Endothelial cell of umbilical vein (primary cell): Measurements from ENCODE around the gene UBTD2. TPM values are rescaled to one million over a fixed set of nuclear protein-coding genes. Genes with fewer than 3 reads are reported as not detected.

Source experiments
- BruUV-seq: library from RNA; stranded (reverse); fragments of 400-500 nt; replicated peaks from 2 replicates; lab custom pipeline; 2021; lab: Mats Ljungman, UMichigan
- CTCF ChIA-PET: fragments of 300-600, 350-600 bp; sonication (Branson Sonifier 250); formaldehyde crosslinking; loops from one replicate; lab custom pipeline; 2021; ENCODE audit warnings: antibody characterized with exemption, inconsistent platforms; lab: Charles Lee
- POLR2A ChIA-PET: fragments of 300-600, 350-600 bp; sonication (Branson Sonifier 250); formaldehyde crosslinking; loops from one replicate; lab custom pipeline; 2021; ENCODE audit warnings: antibody characterized with exemption, inconsistent platforms; lab: Charles Lee
- DNase-seq: peaks from one replicate; pipeline ENCODE4 v3.0.0-alpha.2; 2011; ENCODE audit warnings: low read depth, low spot score
- FAIRE-seq: peaks from 2 replicates; lab custom pipeline; 2011; peaks lifted over from hg19 to GRCh38; lab: Jason Lieb, UNC
- H2AFZ ChIP-seq: 2 replicates; pipeline ENCODE4 v1.6.0; 2012; ENCODE audit warnings: low read depth, low read length, control low read depth, inconsistent platforms
- H3K27ac ChIP-seq: 2 replicates; pipeline ENCODE4 v1.5.1; 2011; ENCODE audit warnings: low read depth, mild to moderate bottlenecking, control low read depth, low read length, moderate library complexity; ENCODE audit not compliant: insufficient read depth
- H3K27me3 ChIP-seq, 2 experiments: 2 replicates each; pipeline versions ENCODE4 v1.6.0 to v1.6.1; 2011; ENCODE audit warnings: low read length in 2 of 2, mixed read lengths in 1 of 2; ENCODE audit not compliant: control insufficient read depth in 2 of 2, insufficient read depth in 2 of 2
- H3K36me3 ChIP-seq, 2 experiments: 2 replicates in 1 of 2; 3 replicates in 1 of 2; pipeline ENCODE4 v1.5.1; 2011; ENCODE audit warnings: low read length in 2 of 2, mild to moderate bottlenecking in 1 of 2, moderate library complexity in 1 of 2; ENCODE audit not compliant: control insufficient read depth in 2 of 2, insufficient read depth in 2 of 2; ENCODE audit errors: extremely low read depth in 1 of 2
- H3K4me1 ChIP-seq: 3 replicates; pipeline ENCODE4 v1.5.1; 2011; ENCODE audit warnings: mild to moderate bottlenecking, low read length; ENCODE audit not compliant: control insufficient read depth, insufficient read depth; ENCODE audit errors: extremely low read depth
- H3K4me2 ChIP-seq: 2 replicates; pipeline ENCODE4 v1.6.1; 2011; ENCODE audit warnings: low read length, control low read depth, mixed read lengths; ENCODE audit not compliant: insufficient read depth
- H3K4me3 ChIP-seq, 3 experiments: fragments of 200-600 bp in 1 of 3; sonication (generic), shearing (Covaris generic) in 1 of 3; replicated peaks in 1 of 3; 2 replicates each; pipeline ENCODE4 v1.5.1; 2011 to 2016; ENCODE audit warnings: control low read depth in 3 of 3, low read length in 3 of 3, mild to moderate bottlenecking in 2 of 3, inconsistent platforms in 1 of 3, low read depth in 1 of 3, moderate library complexity in 1 of 3; ENCODE audit not compliant: insufficient read depth in 1 of 3
- H3K79me2 ChIP-seq: 2 replicates; pipeline ENCODE4 v1.6.0; 2012; ENCODE audit warnings: low read length, inconsistent platforms; ENCODE audit not compliant: control insufficient read depth, insufficient read depth
- H3K9ac ChIP-seq: replicated peaks from 2 replicates; pipeline ENCODE3; 2011; ENCODE audit warnings: low read length, control low read depth; ENCODE audit not compliant: insufficient read depth; ENCODE audit errors: extremely low read depth
- H3K9me1 ChIP-seq: replicated peaks from 3 replicates; pipeline ENCODE4 v1.6.0; 2011; ENCODE audit warnings: mild to moderate bottlenecking, low read length; ENCODE audit not compliant: control insufficient read depth, insufficient read depth; ENCODE audit errors: extremely low read depth
- H3K9me3 ChIP-seq: replicated peaks from 2 replicates; pipeline ENCODE4 v1.5.1; 2012; ENCODE audit warnings: low read length, inconsistent platforms; ENCODE audit not compliant: control insufficient read depth, insufficient read depth
- H4K20me1 ChIP-seq: replicated peaks from 2 replicates; pipeline ENCODE3; 2011; ENCODE audit warnings: mild to moderate bottlenecking, low read length; ENCODE audit not compliant: control insufficient read depth, insufficient read depth; ENCODE audit errors: extremely low read depth
- EZH2 ChIP-seq: IDR thresholded peaks from 2 replicates; pipeline ENCODE4 v1.6.1; 2012; ENCODE audit warnings: borderline replicate concordance, low read depth, mild to moderate bottlenecking, moderate library complexity, low read length, inconsistent platforms; ENCODE audit not compliant: severe bottlenecking
- FOS ChIP-seq: IDR thresholded peaks from 2 replicates; pipeline ENCODE4 v1.6.1; 2011; ENCODE audit warnings: mild to moderate bottlenecking, low read length, moderate library complexity, borderline replicate concordance; ENCODE audit not compliant: insufficient read depth
- GATA2 ChIP-seq: IDR thresholded peaks from 2 replicates; pipeline ENCODE4 v1.7.0; 2011; ENCODE audit warnings: low read depth, mild to moderate bottlenecking, moderate library complexity, mixed read lengths, low read length; ENCODE audit not compliant: insufficient read length, insufficient read depth
- JUN ChIP-seq: IDR thresholded peaks from 2 replicates; pipeline ENCODE4 v1.6.1; 2011; ENCODE audit warnings: borderline replicate concordance, low read depth; ENCODE audit not compliant: insufficient read length, insufficient read depth
- MYC ChIP-seq: IDR thresholded peaks from one replicate; pipeline ENCODE4 v1.6.1; 2011; ENCODE audit warnings: mild to moderate bottlenecking, low read depth, low read length
- POLR2A ChIP-seq: IDR thresholded peaks from 2 replicates; pipeline ENCODE4 v1.6.1; 2012; ENCODE audit warnings: low read depth, mild to moderate bottlenecking, control low read depth, low read length
- POLR2AphosphoS5 ChIP-seq: IDR thresholded peaks from 2 replicates; pipeline ENCODE4 v1.6.1; 2012; ENCODE audit warnings: low read depth, mild to moderate bottlenecking, control low read depth, low read length, moderate library complexity; ENCODE audit not compliant: insufficient read depth
- dilution Hi-C: fragments of 300-500 bp; cut with MboI; formaldehyde crosslinking; loops from one replicate; pipeline ENCODE4 v1.15.0; 2019; ENCODE audit warnings: low sequenced_read_pairs; ENCODE audit not compliant: extremely low pct_ligation_motif_present
- intact Hi-C: fragments of 100-400 bp; cut with micrococcal nuclease; formaldehyde crosslinking; loops from one replicate; pipeline ENCODE4 v1.10.0; 2022
- polyA plus RNA-seq, 4 experiments: library from polyadenylated mRNA; depleted of rRNA in 3 of 4; stranded (reverse) in 3 of 4; unstranded in 1 of 4; fragments of >200 nt; gene quantifications; 2 replicates each; pipeline versions ENCODE4 v1.2.1 to v1.2.3, GENCODE V29; 2011 to 2012; ENCODE audit warnings: missing spikeins in 1 of 4
- total RNA-seq: library from RNA; stranded (reverse); gene quantifications from 2 replicates; pipeline ENCODE4 v1.2.3, GENCODE V29; 2021
- TF ChIP-seq, protein P1 (sequence below): IDR thresholded peaks from 2 replicates; pipeline ENCODE4 v1.6.1; 2011; ENCODE audit not compliant: insufficient read depth, insufficient read length
- TF ChIP-seq, protein P2 (sequence below), 2 donors: IDR thresholded peaks; 1 replicate in 1 of 2; 2 replicates in 1 of 2; pipeline ENCODE4 v1.5.1; 2011; ENCODE audit warnings: low read length in 2 of 2, mild to moderate bottlenecking in 2 of 2, moderate library complexity in 2 of 2, control low read depth in 1 of 2, inconsistent platforms in 1 of 2, low read depth in 1 of 2; ENCODE audit not compliant: insufficient read depth in 1 of 2; ENCODE audit errors: extremely low read depth in 1 of 2

The UBTD2 gene
- total and polyA plus RNA-seq, 2 donors (not counting 3 experiments of a cell fraction or from before 2014, with no cell fraction given) = 10.1 to 22.6 TPM

DNA sequence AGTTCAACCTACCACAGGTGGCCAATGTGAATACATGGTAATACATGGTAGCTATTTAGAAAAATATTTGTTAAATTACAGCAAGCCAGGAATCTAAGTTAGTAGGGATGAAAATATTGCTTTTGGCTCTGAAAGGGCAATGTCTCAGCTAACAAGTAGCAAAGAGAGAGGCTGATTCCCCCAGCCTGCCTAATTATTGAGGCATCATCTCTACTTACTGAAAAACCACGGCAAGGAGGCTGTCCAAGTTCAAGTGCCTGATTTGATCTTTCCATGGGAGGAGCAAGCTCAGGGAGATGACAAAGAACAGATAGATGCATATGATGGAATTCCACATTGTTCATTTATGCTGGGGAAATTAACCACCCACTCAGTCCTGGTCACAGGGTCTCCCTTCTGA is 28.7 kb upstream of the UBTD2 start:
- Histone ChIP-seq H3K9me1 (no peaks in the 10 kb centered on the region), H3K4me1 (no peaks in the 10 kb centered on the region), H3K9me3 (no peaks in the 10 kb centered on the region), H2AFZ (no peak overlapping the region), H3K79me2 (no peaks in the 10 kb centered on the region), H3K4me3 (no peak overlapping the region), H3K27ac (no peak overlapping the region), H4K20me1 (no peaks in the 10 kb centered on the region), H3K4me2 (no peak overlapping the region), H3K27me3 (peaks cover 0 to 2% of the 10 kb centered on the region in 2 experiments), H3K9ac (no peak overlapping the region), H3K36me3 (no peaks in the 10 kb centered on the region)
- dilution Hi-C loops = no loop called here
- ChIA-PET POLR2A (no interaction called here), CTCF (interaction anchor here (0.8 kb wide), 1 partner anchor 19 kb away, joined by 4 read pairs; no protein-coding TSS in a partner anchor)
- intact Hi-C loops = no loop called here
- no peak for FAIRE-seq
- no peak for DNase-seq
- TF ChIP-seq POLR2AphosphoS5 (no peak), POLR2A (no peak), JUN (no peak), EZH2 (no peak), MYC (no peak), GATA2 (no peak), FOS (no peak)
- TF ChIP-seq, protein P1, sequence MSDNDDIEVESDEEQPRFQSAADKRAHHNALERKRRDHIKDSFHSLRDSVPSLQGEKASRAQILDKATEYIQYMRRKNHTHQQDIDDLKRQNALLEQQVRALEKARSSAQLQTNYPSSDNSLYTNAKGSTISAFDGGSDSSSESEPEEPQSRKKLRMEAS = no peak
- TF ChIP-seq, protein P2, sequence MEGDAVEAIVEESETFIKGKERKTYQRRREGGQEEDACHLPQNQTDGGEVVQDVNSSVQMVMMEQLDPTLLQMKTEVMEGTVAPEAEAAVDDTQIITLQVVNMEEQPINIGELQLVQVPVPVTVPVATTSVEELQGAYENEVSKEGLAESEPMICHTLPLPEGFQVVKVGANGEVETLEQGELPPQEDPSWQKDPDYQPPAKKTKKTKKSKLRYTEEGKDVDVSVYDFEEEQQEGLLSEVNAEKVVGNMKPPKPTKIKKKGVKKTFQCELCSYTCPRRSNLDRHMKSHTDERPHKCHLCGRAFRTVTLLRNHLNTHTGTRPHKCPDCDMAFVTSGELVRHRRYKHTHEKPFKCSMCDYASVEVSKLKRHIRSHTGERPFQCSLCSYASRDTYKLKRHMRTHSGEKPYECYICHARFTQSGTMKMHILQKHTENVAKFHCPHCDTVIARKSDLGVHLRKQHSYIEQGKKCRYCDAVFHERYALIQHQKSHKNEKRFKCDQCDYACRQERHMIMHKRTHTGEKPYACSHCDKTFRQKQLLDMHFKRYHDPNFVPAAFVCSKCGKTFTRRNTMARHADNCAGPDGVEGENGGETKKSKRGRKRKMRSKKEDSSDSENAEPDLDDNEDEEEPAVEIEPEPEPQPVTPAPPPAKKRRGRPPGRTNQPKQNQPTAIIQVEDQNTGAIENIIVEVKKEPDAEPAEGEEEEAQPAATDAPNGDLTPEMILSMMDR (IDR thresholded peaks at IDR 0.05; ENCODE audit: extremely low read depth in 1 of 2, insufficient read depth in 1 of 2, low read depth in 1 of 2, low read length in 2 of 2) = no peak
- no TSS peak for BruUV-seq
